K562 (cell line): ENCODE results near the gene COG4. TPM values are rescaled to one million over a fixed set of nuclear protein-coding genes. Genes with fewer than 3 reads are reported as not detected.
A peak's percentile ranks its signal among the peaks of the same experiment; 100 is the strongest.

ENCODE experiments used
- ATAC-seq: fragments of 200-7000 bp; cut with Tn5 transposase; 3 replicates; pipeline ENCODE4 v1.9.1; 2020; ENCODE audit warnings: moderate library complexity
- BruUV-seq: library from RNA; stranded (reverse); fragments of 400-500 nt; replicated peaks from 2 replicates; lab custom pipeline; 2021; lab: Mats Ljungman, UMichigan
- CTCF ChIA-PET: fragments of 300-600 bp; formaldehyde crosslinking; extraction: SDS; loops from one replicate; lab custom pipeline; 2021; ENCODE audit warnings: low intra/inter-chr PET ratio; lab: Yijun Ruan, JAX
- POLR2A ChIA-PET: fragments of 300-600, 350-650 bp; sonication (Branson Sonifier 250); formaldehyde crosslinking; extraction: SDS; loops from one replicate; lab custom pipeline; 2021; ENCODE audit warnings: antibody characterized with exemption, inconsistent platforms; lab: Yijun Ruan, JAX
- DNase-seq, 4 experiments: peaks; one replicate each; pipeline versions ENCODE4 v3.0.0 to v3.0.0-alpha.2; 2011 to 2018; ENCODE audit warnings: low spot score in 3 of 4, mixed read lengths in 3 of 4; ENCODE audit errors: extremely low read depth in 1 of 4
- FAIRE-seq: peaks from 2 replicates; lab custom pipeline; 2011; peaks lifted over from hg19 to GRCh38; lab: Jason Lieb, UNC
- H2AFZ ChIP-seq: 2 replicates; pipeline ENCODE4 v1.6.0; 2011; ENCODE audit warnings: low read depth, low read length, control low read depth, inconsistent platforms
- H3K27ac ChIP-seq: fragments of 200-600 bp; 3 replicates; pipeline ENCODE4 v1.8.0; 2011; ENCODE audit warnings: low read depth, mild to moderate bottlenecking, control low read depth, inconsistent platforms, low read length, moderate library complexity, mixed read lengths; ENCODE audit errors: extremely low read depth
- H3K27me3 ChIP-seq, 2 experiments: fragments of 300-600 bp in 1 of 2; 2 replicates in 1 of 2; 3 replicates in 1 of 2; pipeline versions ENCODE4 v1.6.0 to v1.8.0; 2011; ENCODE audit warnings: inconsistent platforms in 2 of 2, low read length in 2 of 2, mild to moderate bottlenecking in 1 of 2, mixed read lengths in 1 of 2, moderate library complexity in 1 of 2; ENCODE audit not compliant: control insufficient read depth in 2 of 2, insufficient read depth in 2 of 2
- H3K36me3 ChIP-seq: fragments of 300-600 bp; 3 replicates; pipeline ENCODE4 v1.8.0; 2011; ENCODE audit warnings: mild to moderate bottlenecking, low read length, inconsistent platforms; ENCODE audit not compliant: control insufficient read depth, insufficient read depth
- H3K4me1 ChIP-seq, 2 experiments: fragments of 200-600 bp in 1 of 2; replicated peaks in 1 of 2; 2 replicates in 1 of 2; 3 replicates in 1 of 2; pipeline versions ENCODE4 v1.5.1 to v1.8.0; 2011; ENCODE audit warnings: inconsistent platforms in 2 of 2, low read length in 2 of 2, mild to moderate bottlenecking in 1 of 2, mixed read lengths in 1 of 2, moderate library complexity in 1 of 2; ENCODE audit not compliant: control insufficient read depth in 2 of 2, insufficient read depth in 2 of 2
- H3K4me2 ChIP-seq: 2 replicates; pipeline ENCODE4 v1.6.1; 2011; ENCODE audit warnings: low read length, control low read depth, inconsistent platforms, mixed read lengths; ENCODE audit not compliant: insufficient read depth
- H3K4me3 ChIP-seq: fragments of 200-600 bp; sonication (generic), shearing (Covaris generic); 2 replicates; pipeline ENCODE4 v1.5.1; 2016; ENCODE audit warnings: control low read depth, inconsistent platforms
- H3K79me2 ChIP-seq: fragments of 200-600 bp; 3 replicates; pipeline ENCODE4 v1.8.0; 2011; ENCODE audit warnings: low read length, inconsistent platforms; ENCODE audit not compliant: control insufficient read depth, insufficient read depth
- H3K9ac ChIP-seq, 2 experiments: 2 replicates each; pipeline versions ENCODE4 v1.6.0 to v1.6.1; 2011; ENCODE audit warnings: low read depth in 2 of 2, low read length in 2 of 2, control low read depth in 1 of 2, inconsistent platforms in 1 of 2, mild to moderate bottlenecking in 1 of 2, mixed read lengths in 1 of 2; ENCODE audit not compliant: insufficient read depth in 1 of 2
- H3K9me1 ChIP-seq: one replicate; pipeline ENCODE4 v1.6.0; 2011; ENCODE audit warnings: inconsistent platforms, mild to moderate bottlenecking, low read length, moderate library complexity; ENCODE audit not compliant: control insufficient read depth, insufficient read depth
- H3K9me3 ChIP-seq: replicated peaks from 2 replicates; pipeline ENCODE4 v1.5.1; 2011; ENCODE audit warnings: low read depth, low read length, inconsistent platforms; ENCODE audit not compliant: control insufficient read depth, insufficient read depth
- H4K20me1 ChIP-seq: replicated peaks from 2 replicates; pipeline ENCODE4 v1.6.1; 2011; ENCODE audit warnings: low read length, inconsistent platforms, mixed read lengths; ENCODE audit not compliant: control insufficient read depth, insufficient read depth
- E2F6 ChIP-seq, 2 experiments: IDR thresholded peaks; 2 replicates each; pipeline ENCODE4 v1.6.1; 2011; ENCODE audit warnings: borderline replicate concordance in 1 of 2, control low read depth in 1 of 2, low read depth in 1 of 2, low read length in 1 of 2, mild to moderate bottlenecking in 1 of 2, mixed read lengths in 1 of 2, moderate library complexity in 1 of 2; ENCODE audit not compliant: insufficient read depth in 1 of 2, insufficient read length in 1 of 2, poor library complexity in 1 of 2, severe bottlenecking in 1 of 2; ENCODE audit errors: extremely low read depth in 1 of 2
- EHMT2 ChIP-seq: fragments of 450-650 bp; IDR thresholded peaks from 2 replicates; pipeline ENCODE4 v1.6.1; 2018; ENCODE audit warnings: antibody characterized with exemption
- HSF4 ChIP-seq: fragments of 250-450 bp; sonication (Bioruptor Pico); IDR thresholded peaks from 2 replicates; pipeline ENCODE4 v2.1.2; 2022; ENCODE audit warnings: mild to moderate bottlenecking, moderate library complexity, borderline replicate concordance
- REST ChIP-seq, 2 experiments: fragments of 450-650 bp; formaldehyde crosslinking in 1 of 2; IDR thresholded peaks; 2 replicates each; pipeline versions ENCODE4 v1.4.0 to v1.6.1; 2014 to 2020; ENCODE audit warnings: mild to moderate bottlenecking in 2 of 2, borderline replicate concordance in 1 of 2, low read depth in 1 of 2
- ZBTB17 ChIP-seq: fragments of 450-650 bp; formaldehyde crosslinking; IDR thresholded peaks from 2 replicates; pipeline ENCODE4 v1.4.0; 2020; ENCODE audit warnings: mild to moderate bottlenecking
- ZNF717 ChIP-seq: fragments of 250-450 bp; sonication (Bioruptor Pico); IDR thresholded peaks from 2 replicates; pipeline ENCODE4 v1.5.0; 2021
- WGBS: fragments of 100-300 bp; shearing (Covaris generic); methylation state at CpG from one replicate; pipeline ENCODE4 v1.1.6; 2016; ENCODE audit warnings: low coverage, mixed read lengths; ENCODE audit not compliant: insufficient coverage; ENCODE audit errors: missing lambda C conversion rate; 5-methylcytosine and 5-hydroxymethylcytosine counted together
- in situ Hi-C: fragments of 300-500 bp; cut with MboI; formaldehyde crosslinking; loops from 4 replicates; pipeline ENCODE4 v1.15.0; 2018; ENCODE audit warnings: inconsistent platforms, mixed read lengths
- intact Hi-C: fragments of 100-400 bp; cut with micrococcal nuclease; formaldehyde crosslinking; loops from 2 replicates; pipeline ENCODE4 v1.14.2; 2022
- polyA plus RNA-seq, 8 experiments: library from polyadenylated mRNA; depleted of rRNA in 4 of 8; stranded (reverse) in 5 of 8; unstranded in 3 of 8; fragments of >200 nt; fragmentation: Nextera tagmentation in 2 of 8; fragmentation: Illumina TruSeq in 1 of 8; extraction: Ambion mirVana in 2 of 8; extraction: Trizol in 1 of 8; gene quantifications; 2 replicates each; pipeline versions ENCODE4 v1.2.1 to v1.2.3, GENCODE V29; 2011 to 2014; ENCODE audit warnings: inconsistent platforms in 1 of 8, missing spikeins in 1 of 8
- total RNA-seq, 7 experiments: library from RNA; depleted of rRNA in 6 of 7; stranded (reverse); fragments of >200 nt in 6 of 7; fragmentation: Illumina TruSeq in 2 of 7; extraction: Trizol in 2 of 7; gene quantifications; 2 replicates each; pipeline versions ENCODE4 v1.2.1 to v1.2.3, GENCODE V29; 2011 to 2021; ENCODE audit warnings: low replicate concordance in 1 of 7
- TF ChIP-seq, protein P1 (sequence below), 2 experiments: fragments of 450-650 bp; IDR thresholded peaks; 2 replicates each; pipeline ENCODE4 v1.6.1; 2016

The COG4 gene
- total and polyA plus RNA-seq, 9 of the 15 experiments (the other 6 are each of a cell fraction or from before 2014, with no cell fraction given): 13.7 to 73.9 (median 44.2) TPM

DNA sequence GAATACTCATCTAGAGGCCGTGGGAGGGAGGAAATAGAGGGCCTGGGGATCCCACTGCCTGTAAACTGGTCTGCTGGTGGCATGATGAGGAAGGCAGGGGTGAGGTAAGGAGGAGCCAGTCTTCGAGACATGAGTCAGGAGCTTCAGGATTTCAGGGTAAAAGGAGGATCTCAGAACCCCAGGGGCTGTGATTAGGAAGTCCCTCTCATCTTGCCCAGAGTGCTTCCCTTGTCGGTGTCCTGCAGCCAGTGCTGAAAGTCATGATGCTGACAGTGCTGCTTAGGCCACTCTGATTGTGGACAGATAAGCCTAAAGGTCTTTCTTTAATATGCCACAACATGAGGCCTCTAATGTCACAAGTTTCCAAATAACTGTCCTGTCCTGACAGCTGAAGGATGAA is 29.6 kb downstream of the COG4 start:
- ChIA-PET POLR2A (interaction anchor here (0.9 kb wide), 1 partner anchor 10 kb away, joined by 3 read pairs; no protein-coding TSS in a partner anchor), CTCF (no interaction called here)
- peak; percentile 67 for ATAC-seq
- Histone ChIP-seq H3K27me3 (no peaks in the 10 kb centered on the region), H3K4me3 (no peak overlapping the region), H3K4me1 (no peaks in the 10 kb centered on the region; a peak in 1 of 5 replicates), H3K27ac (no peak overlapping the region), H3K79me2 (no peaks in the 10 kb centered on the region), H3K4me2 (no peak overlapping the region), H2AFZ (no peak overlapping the region), H3K9me1 (no peaks in the 10 kb centered on the region), H3K36me3 (peaks cover 50% of the 10 kb centered on the region; the same call in 2 of the 3 replicates), H3K9me3 (no peaks in the 10 kb centered on the region), H3K9ac (peak overlapping the region in 1 of 2 experiments; percentile 23; a peak in 1 of 4 replicates), H4K20me1 (no peaks in the 10 kb centered on the region)
- peak in 1 of 4 experiments; percentile 28 for DNase-seq
- intact Hi-C loops: no loop called here
- peak; percentile 63 for FAIRE-seq
- BruUV-seq: no TSS peak
- WGBS: 53% methylated on average over 3 of the region's 3 CpGs
- TF ChIP-seq HSF4: no peak
- TF ChIP-seq ZBTB17 (CRISPR knock-in tag): 0 out of 2 replicates have a peak, but pooled peaks have one; percentile 30
- peak; percentile 63 for TF ChIP-seq REST (IDR thresholded peaks at IDR 0.05; ENCODE audit: borderline replicate concordance)
- no peak for TF ChIP-seq REST (CRISPR knock-in tag; IDR thresholded peaks at IDR 0.05; ENCODE audit: low read depth)
- TF ChIP-seq, protein P1, sequence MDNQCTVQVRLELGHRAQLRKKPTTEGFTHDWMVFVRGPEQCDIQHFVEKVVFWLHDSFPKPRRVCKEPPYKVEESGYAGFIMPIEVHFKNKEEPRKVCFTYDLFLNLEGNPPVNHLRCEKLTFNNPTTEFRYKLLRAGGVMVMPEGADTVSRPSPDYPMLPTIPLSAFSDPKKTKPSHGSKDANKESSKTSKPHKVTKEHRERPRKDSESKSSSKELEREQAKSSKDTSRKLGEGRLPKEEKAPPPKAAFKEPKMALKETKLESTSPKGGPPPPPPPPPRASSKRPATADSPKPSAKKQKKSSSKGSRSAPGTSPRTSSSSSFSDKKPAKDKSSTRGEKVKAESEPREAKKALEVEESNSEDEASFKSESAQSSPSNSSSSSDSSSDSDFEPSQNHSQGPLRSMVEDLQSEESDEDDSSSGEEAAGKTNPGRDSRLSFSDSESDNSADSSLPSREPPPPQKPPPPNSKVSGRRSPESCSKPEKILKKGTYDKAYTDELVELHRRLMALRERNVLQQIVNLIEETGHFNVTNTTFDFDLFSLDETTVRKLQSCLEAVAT (IDR thresholded peaks at IDR 0.05): 0 out of 4 replicates have a peak, but pooled peaks of 1 of the 2 experiments have one; percentile 35
- peak; percentile 11; the same call in 1 of the 2 replicates for TF ChIP-seq EHMT2
- TF ChIP-seq ZNF717 (CRISPR knock-in tag): no peak
- TF ChIP-seq E2F6 (IDR thresholded peaks at IDR 0.05; ENCODE audit: borderline replicate concordance in 1 of 2, extremely low read depth in 1 of 2, insufficient read depth in 1 of 2, insufficient read length in 1 of 2, low read depth in 1 of 2, low read length in 1 of 2, poor library complexity in 1 of 2, severe bottlenecking in 1 of 2): no peak
- in situ Hi-C loops: no loop called here
